Esophagus squamous epithelium (tissue), 4 donors: Measurements from ENCODE around the gene TARS1.

Source experiments
- CTCF ChIP-seq, 6 experiments: fragments of 450-650 bp in 4 of 6; fragments of 200-600 bp in 2 of 6; sonication (generic) in 2 of 6; IDR thresholded peaks; one replicate each; pipeline ENCODE4 v1.5.1; 2016 to 2019; ENCODE audit warnings: antibody characterized with exemption in 6 of 6, mild to moderate bottlenecking in 4 of 6, moderate library complexity in 4 of 6
- POLR2A ChIP-seq, 4 donors: fragments of 450-650 bp; IDR thresholded peaks; one replicate each; pipeline ENCODE4 v1.6.1; 2017; ENCODE audit warnings: antibody characterized with exemption in 4 of 4, mild to moderate bottlenecking in 4 of 4, moderate library complexity in 3 of 4

GRCh38 chr5:33432656-33433055 lies 8.1 kb upstream of the TARS1 start:
- TF ChIP-seq CTCF (IDR thresholded peaks at IDR 0.05) (no peak), POLR2A (IDR thresholded peaks at IDR 0.05) (no peak)
